K562 (cell line): Measurements from ENCODE around the gene ROR2. TPM values are rescaled to one million over a fixed set of nuclear protein-coding genes. Genes with fewer than 3 reads are reported as not detected.

ENCODE experiments used
- ARID1B ChIP-seq: fragments of 450-650 bp; IDR thresholded peaks from 2 replicates; pipeline ENCODE4 v1.6.1; 2016; ENCODE audit warnings: antibody characterized with exemption, mild to moderate bottlenecking, inconsistent platforms
- COPS2 ChIP-seq: fragments of 450-650 bp; conservative IDR thresholded peaks from 2 replicates; pipeline ENCODE4 v1.6.1; 2016; ENCODE audit warnings: mild to moderate bottlenecking, moderate library complexity
- CREB1 ChIP-seq, 2 experiments: sonication (generic) in 1 of 2; formaldehyde crosslinking in 1 of 2; IDR thresholded peaks; 2 replicates each; pipeline versions ENCODE4 v1.6.1 to v1.8.0; 2012 to 2022; ENCODE audit warnings: inconsistent platforms in 1 of 2, mild to moderate bottlenecking in 1 of 2, missing genetic modification reagents in 1 of 2, moderate library complexity in 1 of 2
- DMBX1 ChIP-seq: fragments of 250-450 bp; sonication (Bioruptor Pico); IDR thresholded peaks from 2 replicates; pipeline ENCODE4 v1.8.0; 2022; ENCODE audit warnings: inconsistent platforms, mild to moderate bottlenecking, moderate library complexity, borderline replicate concordance
- E2F8 ChIP-seq: fragments of 450-650 bp; IDR thresholded peaks from 2 replicates; pipeline ENCODE4 v1.7.1; 2018; ENCODE audit warnings: mild to moderate bottlenecking, low read depth; ENCODE audit not compliant: partially characterized antibody
- GABPB2 ChIP-seq: fragments of 250-450 bp; sonication (Bioruptor Pico); conservative IDR thresholded peaks from 2 replicates; pipeline ENCODE4 v1.5.1; 2021; ENCODE audit warnings: mild to moderate bottlenecking
- HDGF ChIP-seq: fragments of 450-650 bp; IDR thresholded peaks from 2 replicates; pipeline ENCODE4 v1.6.1; 2016
- HMG20A ChIP-seq: fragments of 450-650 bp; formaldehyde crosslinking; conservative IDR thresholded peaks from 2 replicates; pipeline ENCODE4 v1.4.0; 2020; ENCODE audit warnings: mild to moderate bottlenecking, mixed read lengths
- KLF1 ChIP-seq: fragments of 450-650 bp; IDR thresholded peaks from 2 replicates; pipeline ENCODE4 v1.6.1; 2016; ENCODE audit warnings: missing genetic modification characterization, missing compliant biosample characterization
- RBBP5 ChIP-seq: fragments of 200-600 bp; sonication (generic); IDR thresholded peaks from 2 replicates; pipeline ENCODE4 v1.6.1; 2012; ENCODE audit warnings: borderline replicate concordance, mild to moderate bottlenecking, low read length, control low read depth, inconsistent platforms; ENCODE audit not compliant: insufficient read depth, poor library complexity, severe bottlenecking
- SMARCE1 ChIP-seq: fragments of 450-650 bp; IDR thresholded peaks from 2 replicates; pipeline ENCODE4 v1.7.1; 2016; ENCODE audit warnings: mild to moderate bottlenecking
- TRIM25 ChIP-seq: fragments of 450-650 bp; IDR thresholded peaks from 2 replicates; pipeline ENCODE4 v1.7.0; 2016; ENCODE audit warnings: borderline replicate concordance
- TRIM28 ChIP-seq: fragments of 450-650 bp; IDR thresholded peaks from 2 replicates; pipeline ENCODE4 v1.6.1; 2017
- ZNF507 ChIP-seq: conservative IDR thresholded peaks from 2 replicates; pipeline ENCODE4 v1.6.1; 2017; ENCODE audit warnings: missing genetic modification characterization, missing compliant biosample characterization
- polyA plus RNA-seq, 8 experiments: library from polyadenylated mRNA; depleted of rRNA in 4 of 8; stranded (reverse) in 5 of 8; unstranded in 3 of 8; fragments of >200 nt; fragmentation: Nextera tagmentation in 2 of 8; fragmentation: Illumina TruSeq in 1 of 8; extraction: Ambion mirVana in 2 of 8; extraction: Trizol in 1 of 8; gene quantifications; 2 replicates each; pipeline versions ENCODE4 v1.2.1 to v1.2.3, GENCODE V29; 2011 to 2014; ENCODE audit warnings: inconsistent platforms in 1 of 8, missing spikeins in 1 of 8
- total RNA-seq, 7 experiments: library from RNA; depleted of rRNA in 6 of 7; stranded (reverse); fragments of >200 nt in 6 of 7; fragmentation: Illumina TruSeq in 2 of 7; extraction: Trizol in 2 of 7; gene quantifications; 2 replicates each; pipeline versions ENCODE4 v1.2.1 to v1.2.3, GENCODE V29; 2011 to 2021; ENCODE audit warnings: low replicate concordance in 1 of 7
- TF ChIP-seq, protein P1 (sequence below), 2 experiments: fragments of 450-650 bp; conservative IDR thresholded peaks; 2 replicates each; pipeline ENCODE4 v1.6.1; 2017; ENCODE audit warnings: mild to moderate bottlenecking in 2 of 2, moderate library complexity in 2 of 2
- TF ChIP-seq, protein P2 (sequence below), 2 experiments: IDR thresholded peaks; 2 replicates each; pipeline ENCODE4 v1.6.1; 2011; ENCODE audit warnings: borderline replicate concordance in 1 of 2, control low read depth in 1 of 2, low read depth in 1 of 2, low read length in 1 of 2, mild to moderate bottlenecking in 1 of 2, mixed read lengths in 1 of 2, moderate library complexity in 1 of 2; ENCODE audit not compliant: insufficient read depth in 1 of 2, insufficient read length in 1 of 2, poor library complexity in 1 of 2, severe bottlenecking in 1 of 2; ENCODE audit errors: extremely low read depth in 1 of 2

ROR2 gene
- total and polyA plus RNA-seq, 9 of the 15 experiments (the other 6 are each of a cell fraction or from before 2014, with no cell fraction given) = 5.6 to 33.8 (median 15.3) TPM

GRCh38 chr9:91948597-91949391 lies 1.2 kb downstream of the ROR2 start (continued):
- TF ChIP-seq HMG20A (no peak), TRIM28 (no peak), ARID1B (0 out of 2 replicates have a peak, but pooled peaks have one; percentile 22), KLF1 (tag) (no peak), RBBP5 (peak; percentile 92), TRIM25 (no peak), ZNF507 (no peak), CREB1 (IDR thresholded peaks at IDR 0.05) (no peak), CREB1 (CRISPR knock-in tag; IDR thresholded peaks at IDR 0.05) (no peak), SMARCE1 (no peak), E2F8 (no peak), COPS2 (no peak), HDGF (no peak), DMBX1 (CRISPR knock-in tag) (no peak), GABPB2 (CRISPR knock-in tag) (no peak)
- TF ChIP-seq, protein P1, sequence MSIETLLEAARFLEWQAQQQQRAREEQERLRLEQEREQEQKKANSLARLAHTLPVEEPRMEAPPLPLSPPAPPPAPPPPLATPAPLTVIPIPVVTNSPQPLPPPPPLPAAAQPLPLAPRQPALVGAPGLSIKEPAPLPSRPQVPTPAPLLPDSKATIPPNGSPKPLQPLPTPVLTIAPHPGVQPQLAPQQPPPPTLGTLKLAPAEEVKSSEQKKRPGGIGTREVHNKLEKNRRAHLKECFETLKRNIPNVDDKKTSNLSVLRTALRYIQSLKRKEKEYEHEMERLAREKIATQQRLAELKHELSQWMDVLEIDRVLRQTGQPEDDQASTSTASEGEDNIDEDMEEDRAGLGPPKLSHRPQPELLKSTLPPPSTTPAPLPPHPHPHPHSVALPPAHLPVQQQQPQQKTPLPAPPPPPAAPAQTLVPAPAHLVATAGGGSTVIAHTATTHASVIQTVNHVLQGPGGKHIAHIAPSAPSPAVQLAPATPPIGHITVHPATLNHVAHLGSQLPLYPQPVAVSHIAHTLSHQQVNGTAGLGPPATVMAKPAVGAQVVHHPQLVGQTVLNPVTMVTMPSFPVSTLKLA (conservative IDR thresholded peaks at IDR 0.05) = peak in 1 of 2 experiments; percentile 49; a peak in 2 of 4 replicates
- TF ChIP-seq, protein P2, sequence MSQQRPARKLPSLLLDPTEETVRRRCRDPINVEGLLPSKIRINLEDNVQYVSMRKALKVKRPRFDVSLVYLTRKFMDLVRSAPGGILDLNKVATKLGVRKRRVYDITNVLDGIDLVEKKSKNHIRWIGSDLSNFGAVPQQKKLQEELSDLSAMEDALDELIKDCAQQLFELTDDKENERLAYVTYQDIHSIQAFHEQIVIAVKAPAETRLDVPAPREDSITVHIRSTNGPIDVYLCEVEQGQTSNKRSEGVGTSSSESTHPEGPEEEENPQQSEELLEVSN (IDR thresholded peaks at IDR 0.05; ENCODE audit: borderline replicate concordance in 1 of 2, extremely low read depth in 1 of 2, insufficient read depth in 1 of 2, insufficient read length in 1 of 2, low read depth in 1 of 2, low read length in 1 of 2, poor library complexity in 1 of 2, severe bottlenecking in 1 of 2) = peak in 1 of 2 experiments; percentile 38
